ENCODE results near the gene FAF1. TPM values are rescaled to one million over a fixed set of nuclear protein-coding genes. Genes with fewer than 3 reads are reported as not detected.
"Not testable (repeated sequence)": the region's sequence is repeated elsewhere in the genome, so short reads cannot be mapped to it uniquely, and the experiment has no call there.

The FAF1 gene
- polyA plus RNA-seq, 4 donors: 57.7 to 72.1 (median 69.5) TPM

DNA sequence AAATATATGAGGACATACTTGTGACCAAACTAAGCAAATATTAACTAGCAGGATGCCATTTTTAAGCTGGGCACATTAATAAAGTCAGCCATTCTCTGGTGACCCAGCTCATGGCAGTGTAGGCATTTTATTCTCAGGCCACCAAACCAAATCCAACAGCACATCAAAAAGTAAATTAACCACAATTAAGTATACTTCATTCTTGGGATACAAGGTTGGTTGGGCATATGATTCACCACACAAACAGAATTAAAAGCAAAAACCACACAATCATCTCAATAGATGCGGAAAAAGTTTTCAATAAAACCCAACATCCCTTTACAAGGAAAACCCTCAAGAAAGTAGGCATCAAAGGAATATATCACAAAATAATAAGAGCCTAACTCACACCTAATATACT, 101.3 kb downstream of the FAF1 start:
- DNase-seq (ENCODE audit: low read depth in 4 of 4, low spot score in 3 of 4): no peak

DNA sequence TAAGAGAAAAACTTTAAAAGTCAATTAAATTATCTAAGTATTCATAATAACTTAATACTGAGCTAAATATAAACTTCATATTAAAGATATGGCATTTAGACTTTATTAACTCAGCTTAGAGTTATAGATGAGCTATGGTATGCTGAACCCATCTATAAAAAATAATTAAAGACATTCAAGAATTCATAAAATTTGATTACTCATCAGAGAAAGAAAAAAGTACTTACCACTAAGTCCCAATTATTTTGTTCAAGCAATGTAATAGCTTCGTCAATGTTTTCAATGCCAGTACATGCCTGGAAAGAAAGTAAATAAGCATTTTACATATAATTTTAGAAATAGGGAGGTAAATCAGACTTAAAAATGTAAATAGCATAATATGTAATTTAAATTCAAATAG, 102.4 kb downstream of the FAF1 start:
- no peak for DNase-seq (ENCODE audit: low read depth in 4 of 4, low spot score in 3 of 4)

- no peak for DNase-seq (ENCODE audit: low read depth in 4 of 4, low spot score in 3 of 4)
Observed at GRCh38 chr1:50853325-50853724, 106.7 kb downstream of the FAF1 start.

DNA sequence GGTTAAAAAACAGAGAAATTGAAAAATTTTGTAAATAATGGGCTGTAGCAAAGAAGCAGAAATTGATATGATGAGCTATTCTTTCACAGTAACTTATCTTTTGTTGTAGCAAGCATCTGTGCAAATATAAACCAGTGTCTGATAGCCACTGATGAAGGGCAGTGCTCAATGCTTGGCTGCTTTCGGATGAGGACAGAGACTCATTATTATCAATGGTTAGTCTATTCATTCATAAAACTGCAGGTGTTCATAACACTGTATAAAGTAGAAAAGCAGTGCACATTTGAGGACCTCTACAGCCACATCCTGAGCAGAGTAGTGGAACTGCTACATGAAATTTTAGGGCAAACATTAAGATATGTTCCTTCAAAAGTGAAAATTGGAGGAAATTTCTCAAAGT, 107.2 kb downstream of the FAF1 start:
- DNase-seq (ENCODE audit: low read depth in 4 of 4, low spot score in 3 of 4): no peak

- DNase-seq (ENCODE audit: low read depth in 4 of 4, low spot score in 3 of 4): no peak
Observed at GRCh38 chr1:50851466-50851865, 108.6 kb downstream of the FAF1 start.

- DNase-seq (ENCODE audit: low read depth in 4 of 4, low spot score in 3 of 4): no peak
Observed at GRCh38 chr1:50851034-50851433, 109.0 kb downstream of the FAF1 start.

DNA sequence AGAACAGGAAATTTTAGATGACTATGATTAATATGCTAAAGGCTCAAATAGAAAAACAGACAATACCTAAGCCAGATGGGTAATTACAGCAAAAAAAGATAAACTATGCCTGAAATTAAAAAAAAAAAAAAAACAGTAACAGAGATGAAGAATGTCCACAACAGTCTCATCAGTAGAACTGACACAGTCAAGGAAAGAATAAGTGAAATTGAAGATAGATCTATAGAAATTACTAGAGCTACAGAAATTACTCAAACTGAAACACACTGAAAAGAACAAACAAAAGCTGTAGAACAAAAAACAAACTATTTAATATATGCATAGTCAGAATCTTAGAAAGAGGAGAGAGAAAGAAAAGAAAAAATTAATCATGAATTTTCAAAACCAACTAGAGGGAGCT, 112.8 kb downstream of the FAF1 start:
- DNase-seq (ENCODE audit: low read depth in 4 of 4, low spot score in 3 of 4): no peak

DNA sequence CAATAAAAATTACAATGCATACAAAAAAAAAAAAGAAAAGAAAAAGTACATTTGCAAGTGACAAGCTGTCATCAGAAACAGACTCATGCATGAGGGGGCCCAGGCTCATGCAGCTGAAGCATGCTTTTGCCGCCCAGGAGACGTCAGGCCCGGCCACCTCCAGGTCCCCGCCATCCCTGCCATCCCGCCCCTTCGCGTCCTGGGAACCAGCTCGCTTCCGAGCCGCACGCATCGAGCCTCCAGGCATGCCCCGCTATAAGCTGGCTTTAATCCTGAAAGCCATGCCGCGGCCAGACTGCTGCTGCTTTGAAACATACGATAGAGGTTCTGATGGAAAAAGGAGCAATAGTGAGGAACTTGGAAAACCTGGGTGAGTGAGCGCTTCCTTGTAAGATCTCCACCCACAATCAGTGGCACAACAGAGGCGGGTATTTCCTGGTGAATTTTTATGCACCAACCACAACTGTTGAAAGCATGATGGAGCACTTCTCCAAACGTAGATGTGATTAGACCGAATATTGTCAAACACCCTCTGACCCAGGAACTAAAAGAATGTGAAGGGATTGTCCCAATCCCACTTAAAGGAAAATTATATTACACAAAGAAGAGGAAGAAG, 113.7 kb downstream of the FAF1 start:
- DNase-seq (ENCODE audit: low read depth in 4 of 4, low spot score in 3 of 4): no peak

- DNase-seq (ENCODE audit: low read depth in 4 of 4, low spot score in 3 of 4): no peak
Observed at GRCh38 chr1:50841791-50842387, 118.2 kb downstream of the FAF1 start.

DNA sequence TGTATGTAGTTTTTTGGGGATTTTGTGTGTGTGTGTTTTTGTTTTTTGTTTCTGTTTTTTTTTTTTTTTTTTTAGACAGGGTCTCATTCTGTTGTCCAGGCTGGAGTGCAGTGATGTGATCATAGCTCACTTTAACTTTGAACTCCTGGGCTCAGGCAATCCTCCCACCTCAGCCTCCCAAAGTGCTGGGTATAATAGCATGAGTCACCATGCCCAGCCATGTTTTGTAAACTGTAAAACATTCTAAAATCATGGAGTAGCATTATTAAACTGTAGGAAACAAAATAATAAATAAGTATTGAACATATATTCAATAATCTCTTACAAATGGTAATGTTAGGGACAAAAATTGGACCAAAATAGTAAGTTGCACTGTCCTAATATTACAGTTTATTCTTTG, 124.0 kb downstream of the FAF1 start:
- DNase-seq (ENCODE audit: low read depth in 4 of 4, low spot score in 3 of 4): no peak

DNA sequence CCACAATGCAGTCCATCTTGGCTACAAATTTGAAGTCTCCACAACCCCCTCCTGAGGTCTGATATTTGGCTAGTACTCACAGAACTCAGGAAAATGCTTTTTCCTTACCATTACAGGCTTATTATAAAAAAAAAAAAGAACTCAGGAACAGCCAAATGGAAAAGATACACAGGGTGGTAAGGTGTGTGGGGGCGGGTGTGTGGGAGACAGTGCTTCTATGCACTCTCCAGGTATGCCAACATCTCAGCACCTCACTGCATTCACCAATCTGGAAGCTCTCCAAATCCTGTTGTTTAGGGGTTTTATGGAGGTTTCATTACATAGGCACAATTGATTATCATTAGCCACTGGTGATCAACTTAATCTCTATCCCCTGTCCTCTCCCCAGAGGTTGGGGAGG, 126.9 kb downstream of the FAF1 start:
- no peak for DNase-seq (ENCODE audit: low read depth in 4 of 4, low spot score in 3 of 4)

DNA sequence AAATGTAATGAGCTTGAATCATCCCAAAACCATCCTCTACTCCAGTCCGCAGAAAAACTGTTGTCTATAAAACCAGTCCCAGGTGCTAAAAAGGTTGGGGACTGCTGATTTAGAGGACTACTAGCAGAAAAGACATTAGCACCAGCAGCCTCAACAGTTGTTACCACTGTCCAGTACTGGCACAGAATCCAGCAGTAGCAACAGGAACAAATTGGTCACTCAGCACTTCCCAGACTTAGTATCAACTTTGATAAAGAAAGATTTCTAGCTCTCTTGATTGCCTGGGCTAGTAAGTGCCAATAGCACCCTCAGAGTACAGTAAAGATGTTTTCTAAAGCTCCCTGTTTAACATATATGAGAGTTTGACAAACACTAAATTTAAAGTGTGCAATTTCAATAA, 127.9 kb downstream of the FAF1 start:
- no peak for DNase-seq (ENCODE audit: low read depth in 4 of 4, low spot score in 3 of 4)

- no peak for DNase-seq (ENCODE audit: low read depth in 4 of 4, low spot score in 3 of 4)
Observed at GRCh38 chr1:50831300-50832061, 128.6 kb downstream of the FAF1 start.

DNA sequence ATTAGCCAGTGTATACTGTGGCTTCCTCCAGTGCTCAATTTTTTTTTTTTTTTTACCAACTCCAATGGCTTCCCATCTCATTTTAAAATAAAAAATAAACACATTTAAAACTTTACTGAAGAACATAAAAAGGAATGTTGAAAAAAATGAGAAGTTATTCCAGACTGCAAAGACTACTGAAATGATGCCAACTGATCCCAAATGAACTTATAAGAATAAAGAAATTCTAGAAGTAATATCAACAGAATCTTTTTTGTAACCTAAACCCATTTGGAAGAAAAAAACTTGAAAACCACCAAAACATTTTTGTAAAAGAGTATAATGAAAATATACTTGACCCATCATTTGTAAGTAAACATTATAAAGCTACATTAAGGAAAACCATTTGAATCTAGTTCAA, 129.4 kb downstream of the FAF1 start:
- DNase-seq (ENCODE audit: low read depth in 4 of 4, low spot score in 3 of 4): no peak

DNA sequence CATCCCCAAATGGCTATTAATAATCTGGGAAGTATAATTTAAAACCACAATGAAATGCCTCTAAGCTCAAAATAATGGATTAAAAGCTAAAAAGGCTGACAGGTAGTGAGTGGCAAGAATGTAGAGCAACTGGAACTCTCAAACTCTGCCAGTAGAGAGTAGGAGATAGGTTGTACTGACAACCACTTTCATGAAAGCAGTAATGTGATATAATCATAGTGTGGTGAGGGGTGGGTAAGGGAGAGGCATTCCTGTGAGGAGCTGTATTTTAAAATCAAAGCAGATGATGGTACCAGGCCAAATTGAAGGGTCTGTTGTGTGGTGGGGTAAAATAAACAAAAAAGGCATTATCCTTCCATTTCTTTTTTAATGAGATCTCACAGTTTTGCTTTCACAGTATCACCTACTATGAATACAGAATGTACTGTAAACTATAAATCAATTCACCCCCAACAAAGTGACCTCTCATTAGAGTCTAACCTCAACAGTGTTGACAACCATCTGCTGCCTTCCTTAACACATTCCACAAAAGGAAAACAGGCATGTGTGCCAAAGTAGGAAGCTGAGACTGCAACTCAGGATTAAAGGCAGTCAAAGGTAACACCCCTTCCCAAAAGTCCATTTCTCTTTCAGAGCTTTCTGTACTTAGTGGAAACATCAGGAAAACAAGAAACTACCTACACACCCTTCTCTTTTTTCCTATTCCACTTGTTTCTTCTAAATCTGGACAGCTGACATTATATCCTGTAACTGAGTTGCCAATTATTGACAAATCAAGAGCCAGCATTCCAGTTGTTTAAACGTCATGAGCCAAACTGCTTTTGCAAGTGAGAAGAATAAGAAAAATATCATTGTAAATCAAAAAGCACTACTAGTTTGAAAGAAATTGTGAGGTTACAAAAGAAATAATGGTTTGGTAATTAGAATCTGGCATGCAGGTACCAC, 130.8 kb downstream of the FAF1 start:
- no peak for DNase-seq (ENCODE audit: low read depth in 4 of 4, low spot score in 3 of 4)

DNA sequence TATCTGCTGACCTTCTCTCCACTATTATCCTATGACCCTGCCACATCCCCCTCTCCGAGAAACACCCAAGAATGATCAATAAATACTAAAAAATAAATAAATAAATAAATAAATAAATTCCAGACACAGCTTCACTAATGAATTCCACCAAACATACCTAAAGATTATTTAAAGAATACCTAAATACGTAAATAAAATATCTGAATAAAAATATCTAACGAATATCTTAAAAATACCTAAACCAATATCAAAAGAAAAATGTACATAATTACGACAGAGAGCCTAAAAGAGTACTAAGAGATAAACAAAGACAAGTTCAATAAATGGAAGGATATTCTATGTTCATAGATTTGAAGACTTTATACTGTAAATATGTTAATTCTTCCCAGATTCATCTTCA, 132.5 kb downstream of the FAF1 start:
- DNase-seq (ENCODE audit: low read depth in 4 of 4, low spot score in 3 of 4): no peak

- not testable (repeated sequence) for DNase-seq (ENCODE audit: low read depth in 4 of 4, low spot score in 3 of 4)
Observed at GRCh38 chr1:50826792-50827191, 133.3 kb downstream of the FAF1 start.

- DNase-seq (ENCODE audit: low read depth in 4 of 4, low spot score in 3 of 4): no peak
Observed at GRCh38 chr1:50822035-50822776, 137.9 kb downstream of the FAF1 start.

DNA sequence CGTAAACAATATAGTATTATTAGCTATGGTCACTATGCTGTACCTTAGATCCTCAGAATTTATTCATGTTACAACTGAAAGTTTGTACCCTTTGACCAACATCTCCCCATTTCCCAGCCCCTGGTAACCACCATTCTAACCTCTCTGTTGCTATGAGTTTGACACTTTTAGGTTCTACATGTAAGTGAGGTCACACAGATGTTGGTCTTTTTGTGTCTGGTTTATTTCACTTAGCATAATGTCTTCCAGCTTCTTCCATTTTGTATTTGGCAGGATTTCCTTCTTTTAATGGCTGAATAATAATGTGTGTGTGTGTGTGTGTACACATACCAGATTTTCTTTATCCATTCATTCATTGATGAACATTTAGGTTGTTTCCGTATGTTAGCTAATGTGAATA, 139.5 kb downstream of the FAF1 start:
- DNase-seq (ENCODE audit: low read depth in 4 of 4, low spot score in 3 of 4): no peak

DNA sequence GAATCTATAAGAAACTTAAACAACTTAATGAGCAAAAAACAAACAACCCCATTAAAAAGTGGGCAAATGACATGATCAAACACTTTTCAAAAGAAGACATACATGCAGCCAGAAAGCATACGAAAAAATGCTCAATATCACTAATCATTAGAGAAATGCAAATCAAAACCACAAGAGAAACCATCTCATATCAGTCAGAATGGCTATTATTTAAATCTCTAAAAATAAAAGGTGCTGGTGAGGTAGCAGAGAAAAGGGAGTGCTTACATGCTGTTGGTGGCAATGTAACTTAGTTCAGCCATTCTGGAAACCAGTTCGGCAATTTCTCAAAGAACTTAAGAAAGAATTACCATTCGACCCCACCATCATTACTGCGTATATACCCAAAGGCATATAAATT, 147.7 kb downstream of the FAF1 start:
- no peak for DNase-seq (ENCODE audit: low read depth in 4 of 4, low spot score in 3 of 4)

Measured in right renal pelvis (tissue), 4 donors.